ENCODE data around the gene SKA1. TPM values are rescaled to one million over a fixed set of nuclear protein-coding genes. Genes with fewer than 3 reads are reported as not detected.

Gene SKA1
- total and polyA plus RNA-seq, 2 of the 13 experiments (the other 11 are each of a cell fraction or from before 2014, with no cell fraction given), result 5.3 to 21.3 TPM

GRCh38 chr18:50401888-50402287, 27.0 kb downstream of the SKA1 start (continued):
- TF ChIP-seq ZNF281 (CRISPR knock-in tag; IDR thresholded peaks at IDR 0.05; ENCODE audit: borderline replicate concordance) (no peak), ZMYM4 (CRISPR knock-in tag; IDR thresholded peaks at IDR 0.05) (no peak), ZFP1 (CRISPR knock-in tag; IDR thresholded peaks at IDR 0.05) (no peak), ATRX (CRISPR knock-in tag; IDR thresholded peaks at IDR 0.05; ENCODE audit: borderline replicate concordance) (no peak), POLR2AphosphoS5 (IDR thresholded peaks at IDR 0.05; ENCODE audit: low read depth, low read length) (no peak), HMGXB4 (CRISPR knock-in tag; IDR thresholded peaks at IDR 0.05; ENCODE audit: borderline replicate concordance in 1 of 2, low read depth in 1 of 2) (no peak), ZNF746 (CRISPR knock-in tag; IDR thresholded peaks at IDR 0.05) (no peak), ZBED4 (CRISPR knock-in tag; IDR thresholded peaks at IDR 0.05; ENCODE audit: borderline replicate concordance) (peak; percentile 45; the same call in 1 of the 2 replicates), NCOR1 (IDR thresholded peaks at IDR 0.05; ENCODE audit: borderline replicate concordance, low read length) (no peak), ZNF256 (CRISPR knock-in tag; conservative IDR thresholded peaks at IDR 0.05) (no peak), MED8 (CRISPR knock-in tag; IDR thresholded peaks at IDR 0.05; ENCODE audit: insufficient replicate concordance) (no peak), ZIK1 (CRISPR knock-in tag; IDR thresholded peaks at IDR 0.05; ENCODE audit: borderline replicate concordance, low read depth) (no peak), ATF1 (CRISPR knock-in tag; IDR thresholded peaks at IDR 0.05) (no peak), PCBP1 (IDR thresholded peaks at IDR 0.05; ENCODE audit: borderline replicate concordance, low read depth, low read length) (peak; percentile 64; the same call in 1 of the 2 replicates), ZNF891 (CRISPR knock-in tag; IDR thresholded peaks at IDR 0.05) (0 out of 2 replicates have a peak, but pooled peaks have one; percentile 54), ZNF605 (CRISPR knock-in tag; IDR thresholded peaks at IDR 0.05) (no peak), ZNF3 (CRISPR knock-in tag; IDR thresholded peaks at IDR 0.05) (no peak), MED1 (CRISPR knock-in tag; IDR thresholded peaks at IDR 0.05) (no peak), ZNF816 (CRISPR knock-in tag; IDR thresholded peaks at IDR 0.05; ENCODE audit: borderline replicate concordance) (no peak), ZNF761 (CRISPR knock-in tag; conservative IDR thresholded peaks at IDR 0.05) (no peak), CTCF (CRISPR knock-in tag; IDR thresholded peaks at IDR 0.05) (peak; percentile 46), TP53 (CRISPR knock-in tag; conservative IDR thresholded peaks at IDR 0.05) (no peak)
